HuH-7 (cell line): Measurements from ENCODE around the gene IFFO2.

ENCODE experiments used
- DNase-seq: peaks from one replicate; pipeline ENCODE4 v3.0.0; 2011; ENCODE audit warnings: low spot score

IFFO2 gene

GRCh38 chr1:18972531-18972930 is 16.1 kb upstream of the IFFO2 start:
- DNase-seq, result no peak

- DNase-seq, result no peak
Observed at GRCh38 chr1:18970762-18971161, 14.3 kb upstream of the IFFO2 start.

- DNase-seq, result no peak
Observed at GRCh38 chr1:18970358-18970757, 13.9 kb upstream of the IFFO2 start.

- no peak for DNase-seq
Observed at GRCh38 chr1:18967066-18967690, 10.7 kb upstream of the IFFO2 start.

GRCh38 chr1:18965206-18966173 is 9.0 kb upstream of the IFFO2 start:
- DNase-seq, result no peak

- DNase-seq, result no peak
Observed at GRCh38 chr1:18963968-18964367, 7.5 kb upstream of the IFFO2 start.

GRCh38 chr1:18962855-18963737 is 6.6 kb upstream of the IFFO2 start:
- DNase-seq, result no peak

- DNase-seq, result no peak
Observed at GRCh38 chr1:18962121-18962721, 5.7 kb upstream of the IFFO2 start.

GRCh38 chr1:18960821-18961220 is 4.3 kb upstream of the IFFO2 start:
- no peak for DNase-seq

- DNase-seq, result no peak
Observed at GRCh38 chr1:18960409-18960808, 3.9 kb upstream of the IFFO2 start.

GRCh38 chr1:18959591-18959990 is 3.1 kb upstream of the IFFO2 start:
- no peak for DNase-seq

GRCh38 chr1:18957532-18958300 is 1.2 kb upstream of the IFFO2 start:
- DNase-seq, result no peak

GRCh38 chr1:18957136-18957521 is 653 bp upstream of the IFFO2 start:
- no peak for DNase-seq

GRCh38 chr1:18955441-18956192 is 859 bp downstream of the IFFO2 start:
- DNase-seq, result peak; percentile 64

- no peak for DNase-seq
Observed at GRCh38 chr1:18955131-18955440, 1.4 kb downstream of the IFFO2 start.

GRCh38 chr1:18954270-18955071 is 2.0 kb downstream of the IFFO2 start:
- no peak for DNase-seq

GRCh38 chr1:18953731-18954231 is 2.7 kb downstream of the IFFO2 start:
- DNase-seq, result no peak

- DNase-seq, result peak; percentile 43
Observed at GRCh38 chr1:18951818-18952391, 4.6 kb downstream of the IFFO2 start.

GRCh38 chr1:18951416-18951815 is 5.1 kb downstream of the IFFO2 start:
- no peak for DNase-seq
